Ovary (tissue), 9 donors: ENCODE data around the gene SAMD5. TPM values are rescaled to one million over a fixed set of nuclear protein-coding genes. Genes with fewer than 3 reads are reported as not detected.

Experiments used
- DNase-seq, 5 donors: peaks; one replicate each; pipeline ENCODE4 v3.0.0-alpha.2; 2019 to 2020
- H3K27ac ChIP-seq, 2 donors: fragments of 200-600 bp; one replicate each; pipeline versions ENCODE4 v1.5.1 to v1.8.0; 2019 to 2022
- H3K27me3 ChIP-seq: fragments of 200-600 bp; one replicate; pipeline ENCODE4 v1.8.0; 2022
- H3K36me3 ChIP-seq: fragments of 200-600 bp; sonication (generic); one replicate; pipeline ENCODE4 v1.5.1; 2019
- H3K4me1 ChIP-seq: one replicate; pipeline ENCODE4 v1.8.1; 2013; ENCODE audit warnings: mild to moderate bottlenecking, moderate library complexity; ENCODE audit not compliant: insufficient read depth
- H3K4me3 ChIP-seq: fragments of 200-600 bp; sonication (generic); one replicate; pipeline ENCODE4 v1.5.1; 2017
- H3K9me3 ChIP-seq, 2 donors: fragments of 200-600 bp in 1 of 2; sonication (generic) in 1 of 2; one replicate each; pipeline versions ENCODE4 v1.5.1 to v1.8.1; 2013 to 2019; ENCODE audit warnings: mild to moderate bottlenecking in 1 of 2, moderate library complexity in 1 of 2
- CTCF ChIP-seq, 3 donors: fragments of 450-650 bp in 2 of 3; fragments of 200-600 bp in 1 of 3; IDR thresholded peaks; one replicate each; pipeline versions ENCODE4 v1.5.1 to v1.8.0; 2016 to 2022; ENCODE audit warnings: antibody characterized with exemption in 3 of 3, mild to moderate bottlenecking in 1 of 3
- EP300 ChIP-seq: sonication (generic); formaldehyde crosslinking; IDR thresholded peaks from one replicate; pipeline ENCODE4 v1.6.1; 2017; ENCODE audit warnings: antibody characterized with exemption
- POLR2A ChIP-seq: fragments of 450-650 bp; IDR thresholded peaks from one replicate; pipeline ENCODE4 v1.6.1; 2017; ENCODE audit warnings: antibody characterized with exemption, mild to moderate bottlenecking, moderate library complexity
- WGBS, 3 donors: extraction: QIAGEN DNeasy Blood & Tissue Kit in 1 of 3; methylation state at CpG; one replicate each; pipeline versions ENCODE4 v1.1.5 to v1.1.7; 2013 to 2017; 5-methylcytosine and 5-hydroxymethylcytosine counted together
- intact Hi-C, 4 donors: fragments of 100-400 bp; cut with DNase I; formaldehyde crosslinking; loops; one replicate each; pipeline versions ENCODE4 v1.11.0 to v1.15.1; 2022 to 2023
- polyA plus RNA-seq, 2 donors: library from polyadenylated mRNA; stranded (reverse); fragments of 200-250 nt in 1 of 2; fragments of 350-450 nt in 1 of 2; fragmentation: Illumina TruSeq in 1 of 2; extraction: RNeasy Lipid Tissue Mini Kit (QIAGEN cat#74804) in 1 of 2; gene quantifications; one replicate each; pipeline ENCODE4 v1.2.3, GENCODE V29; 2013 to 2014
- total RNA-seq, 7 donors: library from RNA; depleted of rRNA in 2 of 7; stranded (reverse); fragments of >200 nt in 2 of 7; fragmentation: NEBNext Ultra II Directional in 3 of 7; extraction: Animal tissue kit (Norgen Biotek cat#: 25700) in 3 of 7; gene quantifications; one replicate each; pipeline versions ENCODE4 v1.1.0 to v1.2.4, GENCODE V29; 2016 to 2023
- donor health status: DM: no; HTN: no; CAD: no; lungs with moderate emphysema.
- donor health status: DM: no; HTN: no; CAD: no.
- donor health status: Bipolar disorder and iron deficiency.
- donor health status: DM: yes; HTN: yes; CAD: no.
- donor health status: DM: no; HTN: no; CAD: no.
- donor health status: DM: yes; HTN: yes; CAD: no.

The SAMD5 gene
- total and polyA plus RNA-seq, 9 donors: 0.13 to 3.9 (median 1.6) TPM

GRCh38 chr6:147530132-147531060, 21.9 kb downstream of the SAMD5 start:
- H3K4me3 ChIP-seq: no peak overlapping the region
- no peak overlapping the region for H3K27ac ChIP-seq
- WGBS, 3 donors: 79 to 84% (median 79%) methylated on average over 13 of the region's 13 CpGs
- H3K4me1 ChIP-seq: no peaks in the 10 kb centered on the region
- intact Hi-C loops: no loop called here
- TF ChIP-seq EP300: no peak
- TF ChIP-seq CTCF (IDR thresholded peaks at IDR 0.05): no peak
- no peak for TF ChIP-seq POLR2A
- no peak for DNase-seq
- H3K9me3 ChIP-seq: no peaks in the 10 kb centered on the region
- H3K36me3 ChIP-seq: no peaks in the 10 kb centered on the region
- no peaks in the 10 kb centered on the region for H3K27me3 ChIP-seq

- H3K9me3 ChIP-seq: no peaks in the 10 kb centered on the region
- H3K27ac ChIP-seq: no peak overlapping the region
- TF ChIP-seq EP300 (no peak), CTCF (IDR thresholded peaks at IDR 0.05) (no peak), POLR2A (no peak)
- 93 to 100% (median 98%) methylated on average over 2 of the region's 2 CpGs for WGBS, 3 donors
- H3K4me3 ChIP-seq: no peak overlapping the region
- no peaks in the 10 kb centered on the region for H3K36me3 ChIP-seq
- DNase-seq: no peak
- H3K4me1 ChIP-seq: no peaks in the 10 kb centered on the region
- intact Hi-C loops: no loop called here
- no peaks in the 10 kb centered on the region for H3K27me3 ChIP-seq
Observed at GRCh38 chr6:147531321-147531720, 22.8 kb downstream of the SAMD5 start.

- Histone ChIP-seq H3K4me3 (no peak overlapping the region), H3K27ac (no peak overlapping the region), H3K9me3 (no peaks in the 10 kb centered on the region), H3K4me1 (no peaks in the 10 kb centered on the region), H3K36me3 (no peaks in the 10 kb centered on the region), H3K27me3 (no peaks in the 10 kb centered on the region)
- no peak for TF ChIP-seq EP300
- TF ChIP-seq CTCF (IDR thresholded peaks at IDR 0.05): no peak
- TF ChIP-seq POLR2A: no peak
- intact Hi-C loops: no loop called here
- 95 to 97% (median 97%) methylated on average over 13 of the region's 13 CpGs for WGBS, 3 donors
- no peak for DNase-seq
Observed at GRCh38 chr6:147534116-147534860, 25.8 kb downstream of the SAMD5 start.

GRCh38 chr6:147538821-147539220, 30.3 kb downstream of the SAMD5 start:
- no peak overlapping the region for H3K27ac ChIP-seq
- no peak overlapping the region for H3K4me3 ChIP-seq
- H3K36me3 ChIP-seq: no peaks in the 10 kb centered on the region
- DNase-seq: no peak
- 44 to 72% (median 60%) methylated on average over 6 of the region's 6 CpGs for WGBS, 3 donors
- no peaks in the 10 kb centered on the region for H3K4me1 ChIP-seq
- intact Hi-C loops: no loop called here
- H3K9me3 ChIP-seq: no peaks in the 10 kb centered on the region
- TF ChIP-seq POLR2A: no peak
- TF ChIP-seq EP300: no peak
- TF ChIP-seq CTCF (IDR thresholded peaks at IDR 0.05): no peak
- no peaks in the 10 kb centered on the region for H3K27me3 ChIP-seq
